Astrocyte of the cerebellum (primary cell): ENCODE measurements around the gene DLX3.

Source experiments
- DNase-seq: peaks from one replicate; pipeline ENCODE4 v3.0.0-alpha.2; 2011; ENCODE audit warnings: low read depth
- H3K4me3 ChIP-seq: 2 replicates; pipeline ENCODE4 v1.5.1; 2011; ENCODE audit warnings: mild to moderate bottlenecking, low read depth, low read length, moderate library complexity
- in situ Hi-C: cut with HindIII; loops from 2 replicates; pipeline ENCODE4 v1.10.0; 2017; ENCODE audit warnings: low sequenced_read_pairs
- TF ChIP-seq, protein P1 (sequence below): IDR thresholded peaks from 2 replicates; pipeline ENCODE4 v1.5.1; 2012; ENCODE audit warnings: low read length, low read depth, moderate library complexity, mild to moderate bottlenecking; ENCODE audit errors: missing control alignments

The DLX3 gene

DNA sequence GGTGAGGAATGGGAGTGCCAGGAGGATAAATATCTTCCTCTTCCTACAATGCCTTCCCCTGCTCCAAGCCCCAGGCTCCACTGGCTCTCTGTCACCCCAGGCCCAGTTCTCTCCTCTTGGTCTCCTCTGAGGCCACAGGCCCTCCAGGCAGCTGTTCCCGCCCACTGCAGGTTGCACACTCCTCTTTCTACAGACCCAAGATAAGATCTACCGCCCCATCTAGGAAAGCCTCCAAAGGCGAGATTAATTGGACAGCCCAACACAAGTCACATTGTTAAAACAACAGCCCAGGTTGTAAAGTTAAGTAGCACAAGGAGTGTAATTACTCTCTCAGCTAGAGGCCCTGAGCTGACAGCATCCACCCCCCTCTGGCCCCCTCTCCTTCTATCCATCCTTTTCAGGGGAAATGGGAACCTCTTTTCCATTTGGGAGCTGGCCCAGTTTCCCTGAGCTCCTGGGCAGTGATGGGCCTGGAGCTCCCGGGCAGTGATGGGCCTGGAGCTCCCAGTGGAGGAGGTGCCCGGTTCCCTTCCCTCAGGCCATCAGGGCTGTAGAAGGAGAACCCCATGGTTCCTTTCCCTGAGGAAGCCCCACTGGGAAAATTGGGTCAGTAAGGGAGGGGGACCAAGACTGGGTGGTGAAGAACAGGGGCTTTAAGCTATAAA is 18.7 kb downstream of the DLX3 start:
- TF ChIP-seq, protein P1, sequence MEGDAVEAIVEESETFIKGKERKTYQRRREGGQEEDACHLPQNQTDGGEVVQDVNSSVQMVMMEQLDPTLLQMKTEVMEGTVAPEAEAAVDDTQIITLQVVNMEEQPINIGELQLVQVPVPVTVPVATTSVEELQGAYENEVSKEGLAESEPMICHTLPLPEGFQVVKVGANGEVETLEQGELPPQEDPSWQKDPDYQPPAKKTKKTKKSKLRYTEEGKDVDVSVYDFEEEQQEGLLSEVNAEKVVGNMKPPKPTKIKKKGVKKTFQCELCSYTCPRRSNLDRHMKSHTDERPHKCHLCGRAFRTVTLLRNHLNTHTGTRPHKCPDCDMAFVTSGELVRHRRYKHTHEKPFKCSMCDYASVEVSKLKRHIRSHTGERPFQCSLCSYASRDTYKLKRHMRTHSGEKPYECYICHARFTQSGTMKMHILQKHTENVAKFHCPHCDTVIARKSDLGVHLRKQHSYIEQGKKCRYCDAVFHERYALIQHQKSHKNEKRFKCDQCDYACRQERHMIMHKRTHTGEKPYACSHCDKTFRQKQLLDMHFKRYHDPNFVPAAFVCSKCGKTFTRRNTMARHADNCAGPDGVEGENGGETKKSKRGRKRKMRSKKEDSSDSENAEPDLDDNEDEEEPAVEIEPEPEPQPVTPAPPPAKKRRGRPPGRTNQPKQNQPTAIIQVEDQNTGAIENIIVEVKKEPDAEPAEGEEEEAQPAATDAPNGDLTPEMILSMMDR = no peak
- H3K4me3 ChIP-seq = no peak overlapping the region
- in situ Hi-C loops = loop anchor here (25.0 kb wide), 1 partner anchor 464 kb away; no protein-coding TSS in a partner anchor
- DNase-seq = no peak

DNA sequence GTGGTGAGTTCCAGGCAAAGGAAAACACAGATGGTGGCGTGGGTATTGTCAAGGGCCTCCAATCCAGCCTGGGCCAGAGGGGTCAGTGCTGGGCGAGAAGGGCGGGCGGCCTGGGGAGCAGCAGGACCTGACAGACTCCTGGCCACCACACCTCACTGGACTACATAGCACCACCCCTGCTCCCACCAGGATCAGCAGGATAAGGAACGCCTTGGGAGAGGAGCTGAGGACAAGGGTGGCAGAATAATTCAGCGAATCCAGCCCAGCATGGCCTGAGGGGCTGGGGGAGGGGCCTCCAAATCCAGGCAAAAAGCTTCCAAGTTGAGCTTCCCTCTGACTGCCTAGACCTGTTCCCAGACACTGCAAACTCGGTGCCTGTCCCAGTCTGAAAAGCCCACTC is 19.5 kb downstream of the DLX3 start:
- no peak for DNase-seq
- H3K4me3 ChIP-seq = no peak overlapping the region
- in situ Hi-C loops = loop anchor here (25.0 kb wide), 1 partner anchor 463 kb away; no protein-coding TSS in a partner anchor
- TF ChIP-seq, protein P1 = no peak

DNA sequence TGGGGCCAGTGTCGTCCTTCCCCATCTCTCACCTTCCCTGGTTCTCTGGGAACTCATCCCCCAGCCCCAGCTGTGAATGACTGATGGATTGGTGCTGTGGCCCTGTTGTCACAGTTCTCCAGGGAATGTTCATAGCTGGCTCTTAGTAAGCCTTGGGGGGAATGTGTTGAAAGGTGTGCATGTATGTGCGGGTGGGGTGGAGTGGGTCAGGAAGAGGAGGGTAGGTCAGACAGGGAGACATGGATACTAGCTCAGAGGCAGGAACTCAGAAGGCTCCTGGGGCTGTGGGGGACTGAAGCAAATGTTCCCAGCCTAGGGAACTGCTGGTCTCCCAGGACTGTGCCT is 21.8 kb downstream of the DLX3 start:
- TF ChIP-seq, protein P1 = no peak
- in situ Hi-C loops = no loop called here
- no peak for DNase-seq
- H3K4me3 ChIP-seq = no peak overlapping the region

DNA sequence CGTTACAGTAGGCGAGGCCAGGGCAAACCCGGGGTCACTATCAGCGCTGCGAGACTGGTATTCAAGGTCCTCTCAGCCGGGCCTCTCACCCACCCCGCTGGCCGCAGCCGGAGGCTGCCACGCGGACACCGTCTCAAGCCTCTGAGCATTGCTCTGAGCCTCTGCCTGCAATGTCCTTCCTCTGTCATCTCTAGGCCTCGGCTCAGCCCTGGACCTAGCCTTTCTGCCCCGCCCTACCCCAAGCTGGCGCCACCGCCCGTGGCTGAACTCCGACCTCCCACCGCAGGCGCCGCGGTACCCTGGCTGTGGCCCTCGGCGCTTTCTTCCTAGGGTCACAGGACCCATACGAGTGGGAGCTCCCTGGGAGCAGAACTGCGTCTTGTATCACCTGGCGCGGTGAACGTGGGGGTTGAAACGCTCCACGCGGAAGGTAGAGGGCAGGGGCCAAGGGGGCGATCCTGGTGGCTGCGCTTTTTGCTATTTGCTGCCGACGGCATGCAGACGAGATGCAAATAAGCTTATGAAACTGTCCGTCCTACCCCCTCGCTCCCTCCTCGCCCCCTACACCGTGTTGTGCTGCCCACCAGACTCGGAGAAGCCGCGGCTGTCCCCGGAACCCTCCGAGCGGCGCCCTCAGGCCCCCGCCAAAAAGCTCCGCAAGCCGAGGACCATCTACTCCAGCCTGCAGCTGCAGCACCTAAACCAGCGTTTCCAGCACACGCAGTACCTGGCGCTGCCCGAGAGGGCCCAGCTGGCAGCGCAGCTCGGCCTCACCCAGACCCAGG is 22.3 kb downstream of the DLX3 start:
- in situ Hi-C loops = no loop called here
- DNase-seq = no peak
- TF ChIP-seq, protein P1 = no peak
- H3K4me3 ChIP-seq = no peak overlapping the region

DNA sequence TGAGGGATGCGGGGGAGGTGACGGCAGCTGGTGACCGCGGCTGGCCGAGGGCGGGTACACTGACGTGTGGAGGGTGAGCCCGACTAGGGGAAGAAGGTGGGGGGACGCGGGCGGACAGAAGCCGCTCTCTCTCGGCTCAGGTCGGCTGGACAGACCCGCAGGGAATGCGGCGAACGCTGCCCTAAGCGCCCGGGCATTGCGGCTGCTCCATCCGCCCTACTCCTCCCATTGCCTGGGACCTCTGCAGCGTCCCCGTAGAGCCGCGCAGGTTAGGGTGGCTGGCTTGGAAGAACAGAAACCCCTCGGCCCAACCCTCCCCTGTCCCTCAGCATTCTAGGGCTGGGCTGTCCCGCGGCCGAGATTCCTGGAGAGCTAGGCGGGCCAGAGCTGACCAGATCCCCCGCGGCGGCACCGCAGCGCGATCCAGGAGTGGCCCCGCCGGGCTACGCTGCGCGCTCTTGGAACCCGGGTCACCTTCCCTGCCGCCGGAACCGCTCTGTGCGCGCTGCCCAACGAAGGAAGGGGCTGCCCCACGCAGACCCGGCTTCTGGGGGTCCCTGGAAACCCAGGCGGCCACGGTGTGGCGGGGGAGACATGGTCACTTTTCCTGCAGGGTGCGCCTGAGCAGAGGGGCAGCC is 23.1 kb downstream of the DLX3 start:
- H3K4me3 ChIP-seq = no peak overlapping the region
- DNase-seq = no peak
- TF ChIP-seq, protein P1 = no peak
- in situ Hi-C loops = no loop called here

DNA sequence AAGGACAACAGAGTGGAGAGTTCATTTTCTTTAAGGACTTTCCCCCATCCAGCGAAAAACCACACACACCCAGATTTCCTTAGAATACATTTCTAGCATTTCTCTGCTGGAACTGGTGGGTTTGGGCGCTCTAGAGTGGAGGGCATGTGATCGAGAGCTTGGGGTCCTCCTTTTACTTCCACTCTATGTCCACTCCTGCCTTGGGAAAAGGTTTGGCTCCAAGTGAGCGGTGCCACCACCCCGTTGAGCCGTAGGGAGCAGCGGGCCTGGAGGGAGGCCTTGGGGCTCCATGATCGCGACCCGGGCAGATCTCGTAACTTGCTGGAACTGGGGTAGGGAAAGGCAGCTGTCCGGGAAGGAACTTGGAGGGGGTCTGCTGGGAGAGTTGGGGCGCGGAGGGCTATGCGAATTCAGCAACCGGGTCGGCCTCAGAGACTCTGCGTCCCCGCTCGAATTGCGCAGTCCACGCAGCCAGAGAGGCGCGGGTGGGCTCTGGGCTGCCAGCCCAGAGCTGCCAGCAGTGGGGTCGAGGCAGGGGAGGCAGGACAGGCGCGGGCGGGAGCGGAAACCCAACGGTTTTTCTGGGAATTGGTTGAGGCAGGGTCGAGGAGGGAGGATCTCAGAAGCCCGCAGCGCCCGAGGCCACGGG is 23.7 kb downstream of the DLX3 start:
- DNase-seq = no peak

More for the DNA sequence above, 23.7 kb downstream of the DLX3 start:
- TF ChIP-seq, protein P1 = no peak
- no peak overlapping the region for H3K4me3 ChIP-seq
- in situ Hi-C loops = no loop called here
